Measurements from ENCODE around the gene RDH13. TPM values are rescaled to one million over a fixed set of nuclear protein-coding genes. Genes with fewer than 3 reads are reported as not detected.
"Not testable (repeated sequence)": the region's sequence is repeated elsewhere in the genome, so short reads cannot be mapped to it uniquely, and the experiment has no call there.

Gene RDH13
- total and polyA plus RNA-seq, 10 of the 15 experiments (the other 5 are each of a cell fraction or from before 2014, with no cell fraction given) = 1.3 to 11.6 (median 8.9) TPM

DNA sequence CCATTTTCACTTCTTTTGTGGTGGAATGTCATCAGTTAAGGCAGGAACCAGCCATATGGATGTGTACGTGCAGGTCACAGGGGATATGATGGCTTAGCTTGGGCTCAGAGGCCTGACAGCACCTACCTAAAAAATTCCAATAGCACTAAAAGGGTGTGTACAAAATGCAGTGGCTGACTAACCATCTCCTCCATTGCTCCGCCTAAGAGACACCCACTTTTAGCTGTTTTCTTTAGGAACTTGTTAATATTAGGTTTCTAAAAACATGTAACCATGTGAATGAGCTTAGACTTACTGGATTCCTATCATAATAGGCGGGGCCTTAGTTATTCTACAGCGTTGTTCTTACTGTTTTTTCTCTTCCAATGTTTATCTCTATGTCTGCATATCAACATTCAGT is 50.6 kb downstream of the RDH13 start (continued):
- TF ChIP-seq USF1 (IDR thresholded peaks at IDR 0.05; ENCODE audit: borderline replicate concordance, extremely low read length, insufficient read depth, low read depth, low read length) = no peak

DNA sequence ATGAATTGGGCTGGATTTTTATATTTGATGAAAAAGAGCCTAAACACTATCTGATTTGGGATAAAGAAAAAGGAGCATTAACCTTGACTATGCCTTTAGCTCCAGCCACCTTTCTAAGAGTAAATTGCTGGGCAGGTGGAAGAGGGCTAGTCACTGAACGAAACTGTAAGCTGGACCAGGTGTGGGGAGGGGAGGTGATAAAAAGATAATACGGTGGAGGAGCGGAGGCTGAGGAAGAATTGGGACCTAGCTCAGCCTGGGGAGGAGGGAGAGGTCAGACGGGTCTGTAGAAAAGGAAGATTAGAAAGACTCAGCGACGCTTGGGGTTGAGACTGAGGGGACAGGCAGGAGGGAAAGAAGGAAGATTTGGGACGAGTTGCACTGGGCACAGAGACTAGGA is 52.4 kb downstream of the RDH13 start:
- H3K27ac ChIP-seq (ENCODE audit: control insufficient read depth, insufficient read depth); H3K27me3 ChIP-seq (replicated peaks in 1 of 2; ENCODE audit: control insufficient read depth in 2 of 2, insufficient read depth in 2 of 2, low read length in 1 of 2); H3K9ac ChIP-seq (ENCODE audit: control insufficient read depth, insufficient read depth, low read length); H3K36me3 ChIP-seq (ENCODE audit: control insufficient read depth in 2 of 2, insufficient read depth in 2 of 2, low read length in 1 of 2); BruUV-seq (replicated peaks); FAIRE-seq; ATAC-seq; H3K79me2 ChIP-seq (ENCODE audit: control insufficient read depth, insufficient read depth, low read length); RAD21 ChIA-PET (ENCODE audit: unreplicated experiment); in situ Hi-C loops (cut with MboI); H3K4me1 ChIP-seq (ENCODE audit: control insufficient read depth, insufficient read depth, low read length); H3K9me3 ChIP-seq (replicated peaks; ENCODE audit: control insufficient read depth, insufficient read depth, low read length); H3K4me3 ChIP-seq; DNase-seq (ENCODE audit: low read depth, low spot score); H4K20me1 ChIP-seq (ENCODE audit: control insufficient read depth, insufficient read depth); intact Hi-C loops (cut with micrococcal nuclease; ENCODE audit: unreplicated experiment); CTCF ChIA-PET; SMC1A ChIA-PET (ENCODE audit: uncharacterized antibody, unreplicated experiment); H3K4me2 ChIP-seq (ENCODE audit: control insufficient read depth, insufficient read depth); H2AFZ ChIP-seq (ENCODE audit: control insufficient read depth, low read depth, low read length): not testable (repeated sequence)
- WGBS (ENCODE audit: insufficient coverage, insufficient replicate concordance, low lambda C conversion rate, missing lambda C conversion rate) = 52% methylated on average over 6 of the region's 7 CpGs
- POLR2A ChIA-PET = interaction anchor here (0.6 kb wide), 1 partner anchor 70 kb away, joined by 3 read pairs; no protein-coding TSS in a partner anchor

DNA sequence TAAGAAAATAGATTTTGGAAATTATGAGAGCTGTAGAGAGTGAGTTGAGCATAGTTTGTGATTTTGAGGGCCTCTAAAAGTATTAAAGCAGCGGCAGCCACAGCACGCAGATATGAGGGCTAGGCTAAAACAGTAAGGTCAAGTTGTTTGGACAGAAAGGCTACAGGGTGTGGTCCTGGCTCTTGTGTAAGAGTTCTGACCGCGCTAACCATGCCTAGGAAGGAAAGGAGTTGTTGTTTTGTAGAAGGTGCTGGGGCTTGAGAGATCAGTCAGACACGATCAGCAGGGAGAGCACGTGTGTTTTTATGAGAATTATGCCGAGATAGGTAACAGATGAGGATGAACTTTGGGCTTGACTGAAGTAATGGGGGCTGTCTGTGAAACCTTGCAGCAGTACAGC is 54.2 kb downstream of the RDH13 start:
- H3K4me1 ChIP-seq (ENCODE audit: control insufficient read depth, insufficient read depth, low read length); H3K79me2 ChIP-seq (ENCODE audit: control insufficient read depth, insufficient read depth, low read length); H3K27me3 ChIP-seq (replicated peaks in 1 of 2; ENCODE audit: control insufficient read depth in 2 of 2, insufficient read depth in 2 of 2, low read length in 1 of 2); FAIRE-seq; intact Hi-C loops (cut with micrococcal nuclease; ENCODE audit: unreplicated experiment); H3K4me3 ChIP-seq; CTCF ChIA-PET; H3K4me2 ChIP-seq (ENCODE audit: control insufficient read depth, insufficient read depth); POLR2A ChIA-PET; in situ Hi-C loops (cut with MboI); RAD21 ChIA-PET (ENCODE audit: unreplicated experiment); DNase-seq (ENCODE audit: low read depth, low spot score); H3K9ac ChIP-seq (ENCODE audit: control insufficient read depth, insufficient read depth, low read length); BruUV-seq (replicated peaks); ATAC-seq; H2AFZ ChIP-seq (ENCODE audit: control insufficient read depth, low read depth, low read length); H3K27ac ChIP-seq (ENCODE audit: control insufficient read depth, insufficient read depth); H4K20me1 ChIP-seq (ENCODE audit: control insufficient read depth, insufficient read depth); SMC1A ChIA-PET (ENCODE audit: uncharacterized antibody, unreplicated experiment); H3K36me3 ChIP-seq (ENCODE audit: control insufficient read depth in 2 of 2, insufficient read depth in 2 of 2, low read length in 1 of 2): not testable (repeated sequence)
- H3K9me3 ChIP-seq (replicated peaks; ENCODE audit: control insufficient read depth, insufficient read depth, low read length) = peaks cover 12% of the 10 kb centered on the region
- WGBS (ENCODE audit: insufficient coverage, insufficient replicate concordance, low lambda C conversion rate, missing lambda C conversion rate) = 42% methylated on average over 7 of the region's 7 CpGs

DNA sequence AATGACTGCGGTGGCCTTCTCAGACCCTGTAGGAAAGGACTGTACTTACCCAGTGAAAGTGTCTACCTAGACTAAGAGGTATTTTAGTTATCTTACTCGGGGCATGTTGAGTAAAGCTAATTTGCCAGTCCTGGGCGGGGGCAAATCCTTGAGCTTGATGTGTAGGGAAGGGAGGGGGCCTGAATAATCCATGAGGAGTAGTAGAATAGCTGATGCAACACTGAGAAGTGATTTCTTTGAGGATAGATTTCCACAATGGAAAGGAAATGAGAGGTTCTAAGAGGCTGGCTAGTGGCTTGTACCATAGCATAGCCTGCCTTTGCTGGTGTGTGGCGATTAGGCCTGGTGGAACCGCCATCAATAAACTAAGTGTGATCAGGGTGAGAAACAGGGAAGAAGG is 54.8 kb downstream of the RDH13 start:
- not testable (repeated sequence) for H3K9ac ChIP-seq (ENCODE audit: control insufficient read depth, insufficient read depth, low read length)

More for the DNA sequence above, 54.8 kb downstream of the RDH13 start:
- FAIRE-seq; H4K20me1 ChIP-seq (ENCODE audit: control insufficient read depth, insufficient read depth); POLR2A ChIA-PET; H3K27ac ChIP-seq (ENCODE audit: control insufficient read depth, insufficient read depth); DNase-seq (ENCODE audit: low read depth, low spot score); ATAC-seq; H3K79me2 ChIP-seq (ENCODE audit: control insufficient read depth, insufficient read depth, low read length); H3K36me3 ChIP-seq (ENCODE audit: control insufficient read depth in 2 of 2, insufficient read depth in 2 of 2, low read length in 1 of 2); in situ Hi-C loops (cut with MboI); H3K4me1 ChIP-seq (ENCODE audit: control insufficient read depth, insufficient read depth, low read length); H3K27me3 ChIP-seq (replicated peaks in 1 of 2; ENCODE audit: control insufficient read depth in 2 of 2, insufficient read depth in 2 of 2, low read length in 1 of 2); H2AFZ ChIP-seq (ENCODE audit: control insufficient read depth, low read depth, low read length); H3K4me2 ChIP-seq (ENCODE audit: control insufficient read depth, insufficient read depth); CTCF ChIA-PET; BruUV-seq (replicated peaks); SMC1A ChIA-PET (ENCODE audit: uncharacterized antibody, unreplicated experiment); RAD21 ChIA-PET (ENCODE audit: unreplicated experiment); intact Hi-C loops (cut with micrococcal nuclease; ENCODE audit: unreplicated experiment); H3K4me3 ChIP-seq: not testable (repeated sequence)
- peaks cover 12% of the 10 kb centered on the region for H3K9me3 ChIP-seq (replicated peaks; ENCODE audit: control insufficient read depth, insufficient read depth, low read length)
- 42% methylated on average over 5 of the region's 5 CpGs for WGBS (ENCODE audit: insufficient coverage, insufficient replicate concordance, low lambda C conversion rate, missing lambda C conversion rate)

Measured in GM12878 (cell line).